ENCODE measurements around the gene ATP5IF1. TPM values are rescaled to one million over a fixed set of nuclear protein-coding genes. Genes with fewer than 3 reads are reported as not detected.
A peak's percentile ranks its signal among the peaks of the same experiment; 100 is the strongest.

Gene ATP5IF1
- total and polyA plus RNA-seq, 9 of the 15 experiments (the other 6 are each of a cell fraction or from before 2014, with no cell fraction given) = 292 to 1,422 (median 388) TPM

DNA sequence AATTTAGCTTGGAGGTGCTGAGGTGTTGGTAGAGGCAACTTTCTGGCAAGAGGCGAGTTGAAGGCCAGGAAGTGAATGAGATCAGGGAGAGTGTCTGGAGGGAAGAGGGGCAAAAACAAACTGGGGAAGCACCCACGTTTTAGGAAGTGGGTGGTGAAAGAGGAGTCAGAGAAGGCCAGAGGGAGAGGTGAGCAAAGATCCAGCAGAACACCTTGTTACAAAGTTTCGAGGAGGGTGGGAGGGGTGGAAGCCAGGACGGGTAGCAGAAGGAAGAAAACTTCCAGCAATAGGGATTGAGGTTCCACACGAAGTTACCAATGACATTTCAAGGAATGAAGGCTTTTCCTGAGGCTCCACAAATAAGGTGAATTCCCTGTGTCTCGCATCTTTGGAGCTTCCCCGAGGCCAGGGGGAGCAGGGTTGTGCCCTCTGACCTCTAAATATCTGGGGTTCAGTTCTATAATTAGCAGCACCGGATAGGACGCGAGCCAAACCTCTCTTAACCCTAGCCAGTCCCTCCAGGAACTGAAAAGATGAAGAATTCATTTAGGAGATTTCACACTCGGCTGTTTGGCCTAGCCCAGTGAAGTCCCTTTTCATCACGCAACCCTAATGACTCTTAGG is 22.8 kb downstream of the ATP5IF1 start (continued):
- TF ChIP-seq NR4A1 (CRISPR knock-in tag; IDR thresholded peaks at IDR 0.05) (no peak), NR4A1 (tag; IDR thresholded peaks at IDR 0.05) (peak; percentile 94), PHB2 (IDR thresholded peaks at IDR 0.05; ENCODE audit: low read depth) (peak; percentile 11; the same call in 1 of the 2 replicates), SMARCA5 (IDR thresholded peaks at IDR 0.05) (peak; percentile 46; the same call in 1 of the 2 replicates), ZNF75A (CRISPR knock-in tag; IDR thresholded peaks at IDR 0.05) (0 out of 2 replicates have a peak, but pooled peaks have one; percentile 73), RNF2 (IDR thresholded peaks at IDR 0.05) (peak; percentile 8; the same call in 1 of the 2 replicates), FOXK1 (CRISPR knock-in tag; IDR thresholded peaks at IDR 0.05; ENCODE audit: borderline replicate concordance) (no peak; the same call in 1 of the 2 replicates), ATF6 (CRISPR knock-in tag; IDR thresholded peaks at IDR 0.05) (no peak), NFRKB (IDR thresholded peaks at IDR 0.05; ENCODE audit: low read depth) (peak; percentile 94), SPI1 (IDR thresholded peaks at IDR 0.05; ENCODE audit: borderline replicate concordance, low read depth, low read length) (peak; percentile 68; the same call in 1 of the 2 replicates), RAD51 (IDR thresholded peaks at IDR 0.05; ENCODE audit: borderline replicate concordance, low read depth) (peak; percentile 16; the same call in 1 of the 2 replicates), TCF15 (CRISPR knock-in tag; IDR thresholded peaks at IDR 0.05) (0 out of 2 replicates have a peak, but pooled peaks have one; percentile 45), DNMT1 (IDR thresholded peaks at IDR 0.05) (peak; percentile 41; the same call in 1 of the 2 replicates), ZNF175 (CRISPR knock-in tag; IDR thresholded peaks at IDR 0.05; ENCODE audit: low read depth) (peak; percentile 94), ZBTB34 (CRISPR knock-in tag; IDR thresholded peaks at IDR 0.05) (0 out of 2 replicates have a peak, but pooled peaks have one; percentile 43), ZNF589 (CRISPR knock-in tag; IDR thresholded peaks at IDR 0.05; ENCODE audit: low read depth) (0 out of 2 replicates have a peak, but pooled peaks have one; percentile 26), LEF1 (IDR thresholded peaks at IDR 0.05) (0 out of 2 replicates have a peak, but pooled peaks have one; percentile 21), ETV1 (tag; conservative IDR thresholded peaks at IDR 0.05; ENCODE audit: low read depth) (peak; percentile 12; the same call in 1 of the 2 replicates), HEY1 (CRISPR knock-in tag; IDR thresholded peaks at IDR 0.05; ENCODE audit: borderline replicate concordance) (peak; percentile 64; the same call in 1 of the 2 replicates), KLF6 (CRISPR knock-in tag; IDR thresholded peaks at IDR 0.05; ENCODE audit: borderline replicate concordance) (peak; percentile 35; the same call in 1 of the 2 replicates), TAF15 (IDR thresholded peaks at IDR 0.05; ENCODE audit: low read depth, low read length) (no peak), SMARCA4 (IDR thresholded peaks at IDR 0.05) (0 out of 2 replicates have a peak, but pooled peaks have one; percentile 58)
- TF ChIP-seq, protein P1, sequence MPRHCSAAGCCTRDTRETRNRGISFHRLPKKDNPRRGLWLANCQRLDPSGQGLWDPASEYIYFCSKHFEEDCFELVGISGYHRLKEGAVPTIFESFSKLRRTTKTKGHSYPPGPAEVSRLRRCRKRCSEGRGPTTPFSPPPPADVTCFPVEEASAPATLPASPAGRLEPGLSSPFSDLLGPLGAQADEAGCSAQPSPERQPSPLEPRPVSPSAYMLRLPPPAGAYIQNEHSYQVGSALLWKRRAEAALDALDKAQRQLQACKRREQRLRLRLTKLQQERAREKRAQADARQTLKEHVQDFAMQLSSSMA (CRISPR knock-in tag; IDR thresholded peaks at IDR 0.05) = 0 out of 2 replicates have a peak, but pooled peaks have one; percentile 23
- TF ChIP-seq, protein P2, sequence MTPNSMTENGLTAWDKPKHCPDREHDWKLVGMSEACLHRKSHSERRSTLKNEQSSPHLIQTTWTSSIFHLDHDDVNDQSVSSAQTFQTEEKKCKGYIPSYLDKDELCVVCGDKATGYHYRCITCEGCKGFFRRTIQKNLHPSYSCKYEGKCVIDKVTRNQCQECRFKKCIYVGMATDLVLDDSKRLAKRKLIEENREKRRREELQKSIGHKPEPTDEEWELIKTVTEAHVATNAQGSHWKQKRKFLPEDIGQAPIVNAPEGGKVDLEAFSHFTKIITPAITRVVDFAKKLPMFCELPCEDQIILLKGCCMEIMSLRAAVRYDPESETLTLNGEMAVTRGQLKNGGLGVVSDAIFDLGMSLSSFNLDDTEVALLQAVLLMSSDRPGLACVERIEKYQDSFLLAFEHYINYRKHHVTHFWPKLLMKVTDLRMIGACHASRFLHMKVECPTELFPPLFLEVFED (CRISPR knock-in tag; conservative IDR thresholded peaks at IDR 0.05) = peak; percentile 66; the same call in 1 of the 2 replicates

Data from K562 (cell line).